GM12865 (cell line): ENCODE measurements around the gene ASB10.

ENCODE experiments used
- DNase-seq: peaks from one replicate; pipeline ENCODE4 v3.0.0; 2010; ENCODE audit warnings: low read depth
- H3K4me3 ChIP-seq: 2 replicates; pipeline ENCODE4 v1.5.1; 2011; ENCODE audit warnings: mild to moderate bottlenecking, low read depth, low read length, control low read depth
- TF ChIP-seq, protein P1 (sequence below): IDR thresholded peaks from 2 replicates; pipeline ENCODE4 v1.5.1; 2011; ENCODE audit warnings: low read length, control low read depth, low read depth, inconsistent platforms; ENCODE audit not compliant: insufficient read depth; ENCODE audit errors: missing control alignments

Gene ASB10

DNA sequence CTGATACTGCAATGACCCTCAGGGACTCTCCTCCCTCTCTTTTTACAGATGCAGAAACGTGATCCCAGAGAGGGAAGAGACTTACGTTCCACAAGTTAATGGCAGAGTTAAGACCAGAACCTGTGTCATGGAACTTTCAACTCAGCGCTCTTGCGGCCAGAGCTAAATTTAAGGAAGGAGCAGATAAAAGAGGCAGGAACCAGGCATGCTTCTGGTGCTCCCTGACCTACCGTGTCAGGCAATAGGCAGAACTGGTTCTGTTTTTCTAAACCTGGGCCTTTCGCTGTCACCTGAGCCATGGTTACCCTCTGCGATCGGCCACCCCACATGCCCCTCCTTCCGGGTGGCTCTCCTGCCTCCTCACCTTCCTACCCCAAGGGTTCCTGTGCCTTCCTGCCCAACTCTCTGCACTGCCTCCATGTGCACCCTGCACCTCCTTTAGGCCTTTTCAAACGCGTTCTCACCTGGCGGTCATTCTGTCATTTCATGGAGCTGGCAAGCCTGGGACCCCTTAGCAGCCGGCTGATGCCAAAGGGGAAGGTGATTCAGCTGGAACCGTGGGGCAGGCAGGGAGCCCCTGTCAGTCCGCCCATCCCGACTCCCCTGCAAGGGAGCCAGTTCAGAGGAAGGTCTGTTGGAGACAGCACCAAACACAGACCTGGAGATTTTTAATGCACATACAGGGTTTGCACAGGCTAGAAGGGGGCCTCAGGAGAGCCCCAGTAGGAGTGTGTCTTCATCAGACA, 11.8 kb downstream of the ASB10 start:
- no peak overlapping the region for H3K4me3 ChIP-seq
- TF ChIP-seq, protein P1, sequence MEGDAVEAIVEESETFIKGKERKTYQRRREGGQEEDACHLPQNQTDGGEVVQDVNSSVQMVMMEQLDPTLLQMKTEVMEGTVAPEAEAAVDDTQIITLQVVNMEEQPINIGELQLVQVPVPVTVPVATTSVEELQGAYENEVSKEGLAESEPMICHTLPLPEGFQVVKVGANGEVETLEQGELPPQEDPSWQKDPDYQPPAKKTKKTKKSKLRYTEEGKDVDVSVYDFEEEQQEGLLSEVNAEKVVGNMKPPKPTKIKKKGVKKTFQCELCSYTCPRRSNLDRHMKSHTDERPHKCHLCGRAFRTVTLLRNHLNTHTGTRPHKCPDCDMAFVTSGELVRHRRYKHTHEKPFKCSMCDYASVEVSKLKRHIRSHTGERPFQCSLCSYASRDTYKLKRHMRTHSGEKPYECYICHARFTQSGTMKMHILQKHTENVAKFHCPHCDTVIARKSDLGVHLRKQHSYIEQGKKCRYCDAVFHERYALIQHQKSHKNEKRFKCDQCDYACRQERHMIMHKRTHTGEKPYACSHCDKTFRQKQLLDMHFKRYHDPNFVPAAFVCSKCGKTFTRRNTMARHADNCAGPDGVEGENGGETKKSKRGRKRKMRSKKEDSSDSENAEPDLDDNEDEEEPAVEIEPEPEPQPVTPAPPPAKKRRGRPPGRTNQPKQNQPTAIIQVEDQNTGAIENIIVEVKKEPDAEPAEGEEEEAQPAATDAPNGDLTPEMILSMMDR: no peak
- DNase-seq: no peak

DNA sequence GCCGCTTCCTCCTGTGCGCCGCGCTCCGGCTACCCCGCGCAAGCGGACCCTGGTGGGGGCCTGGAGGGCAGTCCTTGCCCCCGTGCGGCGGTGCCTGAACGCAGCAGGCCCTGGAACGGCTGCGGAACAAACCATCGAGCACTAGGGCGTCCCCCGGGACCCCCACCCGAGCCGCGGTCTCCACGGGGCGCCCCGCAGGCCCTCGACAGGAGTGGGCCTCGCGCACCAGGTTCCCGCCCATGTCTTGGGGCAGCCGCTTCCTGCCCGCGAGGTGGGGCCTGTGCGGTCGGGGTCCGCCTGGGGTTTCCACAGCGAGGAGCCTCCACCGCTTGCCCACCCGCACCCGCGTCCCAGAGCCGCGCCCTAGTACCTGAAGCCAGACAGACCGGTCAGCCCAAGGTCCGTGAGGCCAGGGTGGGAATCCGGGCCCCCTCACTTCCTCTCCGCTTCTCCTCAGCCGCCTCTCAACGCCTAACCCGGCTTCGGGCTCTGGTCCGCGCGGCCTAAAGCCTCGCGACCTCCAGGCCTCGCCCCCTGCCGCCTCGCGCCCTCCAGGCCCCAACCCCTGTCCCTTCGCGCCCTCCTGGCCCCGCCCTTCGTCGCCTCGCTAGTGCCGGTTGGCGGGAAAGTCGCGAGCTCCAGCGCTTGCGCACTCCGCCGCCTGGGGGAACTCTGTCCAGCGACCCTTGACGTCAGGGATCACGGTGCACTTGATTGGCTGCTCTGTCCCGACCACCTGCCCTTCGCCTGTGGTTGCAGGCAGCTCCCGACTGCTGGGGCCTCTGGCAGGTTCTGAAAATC, 12.6 kb downstream of the ASB10 start:
- no peak for DNase-seq
- H3K4me3 ChIP-seq: no peak overlapping the region
- TF ChIP-seq, protein P1: no peak

DNA sequence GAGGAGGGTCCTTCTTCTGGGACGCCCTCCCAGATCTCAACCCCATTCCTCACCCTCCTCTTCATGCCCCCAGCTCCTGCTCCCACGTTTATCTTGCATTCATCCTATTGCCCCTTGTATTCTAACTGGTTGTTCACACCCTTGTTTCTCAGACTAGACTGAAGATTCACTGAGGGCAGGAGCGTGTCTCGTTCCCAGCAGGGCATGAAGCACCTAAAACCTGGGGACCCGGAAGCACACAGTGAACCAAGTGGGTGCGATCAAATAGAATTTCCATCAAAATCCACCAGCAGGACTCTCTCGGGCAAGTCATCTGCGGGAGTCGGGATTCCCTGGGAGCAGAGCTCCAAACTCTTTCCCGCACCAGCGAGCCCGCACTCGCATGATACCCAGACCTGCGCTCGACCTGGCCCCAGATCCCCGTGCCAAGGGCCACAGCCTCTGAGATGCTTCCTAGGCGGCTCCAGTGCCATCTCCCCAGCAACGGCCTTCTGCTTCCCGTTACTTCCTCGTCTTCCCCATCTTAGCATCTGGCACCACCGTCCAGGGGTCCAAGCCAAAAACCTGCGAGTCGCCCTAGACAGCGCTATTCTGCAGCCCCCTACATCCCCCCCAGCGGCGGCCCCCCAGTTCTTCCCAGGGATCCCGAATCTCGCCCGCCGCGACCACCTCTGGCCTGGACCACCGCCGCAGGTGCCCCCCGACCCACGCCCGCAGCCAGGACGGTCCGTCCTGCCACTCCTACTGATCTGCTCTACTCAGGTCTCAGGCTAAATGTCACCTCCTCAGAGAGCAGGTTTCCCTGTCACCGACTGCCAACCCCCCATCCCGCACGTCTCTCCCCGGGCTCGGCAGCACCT, 13.4 kb downstream of the ASB10 start:
- DNase-seq: no peak
- TF ChIP-seq, protein P1: no peak
- H3K4me3 ChIP-seq: no peak overlapping the region

DNA sequence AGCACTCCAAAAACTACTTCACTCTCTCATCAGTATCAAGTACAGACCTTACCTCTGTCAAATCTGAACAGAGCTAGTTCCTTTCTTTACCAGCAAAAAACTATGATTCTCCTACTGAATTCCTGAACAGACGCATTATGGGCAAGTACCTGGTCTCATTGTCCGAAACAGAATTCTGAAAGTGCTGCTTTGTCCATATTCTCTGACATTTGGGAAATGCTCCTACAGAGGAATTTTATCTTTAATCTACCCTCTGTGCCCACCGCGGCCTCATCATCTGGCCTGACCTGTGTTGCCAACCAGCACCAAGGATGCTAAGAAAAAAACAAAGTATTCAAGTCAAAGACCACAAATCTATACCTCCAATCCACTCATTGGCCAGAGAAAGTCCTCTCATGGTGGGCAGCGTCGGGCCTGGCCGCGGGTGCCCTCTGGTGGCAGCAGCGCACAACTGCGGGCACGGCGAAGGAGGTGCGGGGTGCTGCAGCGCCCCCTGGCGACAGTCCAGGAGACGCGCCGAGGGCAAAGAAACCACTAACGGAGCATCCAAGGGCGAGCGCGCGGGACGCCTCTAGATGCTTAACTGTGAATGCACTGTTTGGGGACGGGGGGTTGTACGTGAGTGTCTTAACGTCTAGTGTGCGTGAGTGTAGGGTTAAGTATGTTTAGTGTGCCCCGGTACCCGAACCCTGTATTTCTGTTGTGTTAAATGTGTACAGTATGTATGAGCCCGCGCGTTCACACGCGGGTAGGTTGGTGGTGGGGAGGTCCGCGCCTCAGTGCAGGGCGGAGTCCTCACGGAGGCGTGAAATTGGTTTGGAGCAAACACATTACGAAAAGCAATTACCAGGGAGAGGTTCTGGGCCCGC, 14.5 kb downstream of the ASB10 start:
- peak; percentile 78 for DNase-seq
- H3K4me3 ChIP-seq: no peak overlapping the region
- TF ChIP-seq, protein P1: peak; percentile 100

DNA sequence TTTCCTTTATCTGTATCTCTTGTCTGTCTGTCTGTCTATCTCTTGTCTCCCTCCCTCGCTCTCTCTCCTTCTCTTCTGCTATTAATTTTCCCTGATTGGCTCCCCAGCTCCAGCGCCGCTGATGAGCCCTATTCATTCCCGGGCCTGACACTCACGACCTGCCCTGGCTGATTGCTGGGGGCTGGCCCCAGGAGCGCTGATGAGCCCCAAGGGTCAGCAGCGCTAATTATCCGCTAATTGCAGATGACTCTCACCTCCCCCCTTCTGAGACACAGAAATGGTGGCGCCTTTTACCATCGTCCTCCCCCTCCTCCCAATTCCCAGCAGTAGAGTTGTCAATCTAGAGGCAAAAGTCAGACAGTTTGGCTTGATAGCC, 18.3 kb downstream of the ASB10 start:
- no peak for DNase-seq
- no peak overlapping the region for H3K4me3 ChIP-seq
- TF ChIP-seq, protein P1: no peak

DNA sequence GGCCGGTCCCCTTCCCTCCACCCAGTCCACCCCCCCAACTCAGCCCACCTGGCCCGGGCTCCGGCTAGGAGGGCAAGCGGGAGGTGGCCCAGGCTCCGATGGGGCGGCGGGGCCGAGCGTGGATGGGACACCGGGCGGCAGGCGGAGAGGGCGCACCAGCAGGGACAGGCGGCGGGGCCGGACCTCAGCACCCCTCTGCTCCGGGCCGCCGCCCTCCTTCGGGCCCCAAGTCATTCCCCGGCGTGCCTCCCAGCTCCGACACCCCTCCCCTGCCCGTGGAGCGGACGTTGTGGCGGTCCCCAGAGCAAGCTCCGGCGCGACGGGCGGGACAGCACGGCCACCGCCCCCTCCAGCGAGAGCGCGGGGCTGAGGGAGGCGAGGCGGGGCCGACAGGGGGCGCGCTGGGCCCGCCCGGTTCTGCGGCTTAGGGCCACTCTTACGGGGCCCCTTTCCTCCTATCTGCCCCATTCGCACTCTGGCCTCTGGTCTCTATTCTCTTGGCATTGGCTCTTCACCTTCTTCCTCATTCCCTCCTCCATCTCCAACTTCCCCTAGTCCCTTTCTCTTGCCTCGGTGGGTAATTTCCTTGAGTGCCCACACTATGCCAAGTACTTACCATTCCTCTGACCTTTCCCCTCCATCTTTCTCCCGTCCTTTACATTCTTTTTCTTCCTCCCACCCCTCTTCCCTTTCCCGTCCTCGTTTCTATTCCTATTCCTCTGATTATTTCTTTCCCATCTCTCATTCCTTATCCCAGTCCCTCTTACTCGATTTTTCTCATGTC, 18.9 kb downstream of the ASB10 start:
- peak; percentile 30 for DNase-seq
- TF ChIP-seq, protein P1: peak; percentile 66
- no peak overlapping the region for H3K4me3 ChIP-seq
